Osteocyte (in vitro differentiated cells): Measurements from ENCODE around the gene UST. TPM values are rescaled to one million over a fixed set of nuclear protein-coding genes. Genes with fewer than 3 reads are reported as not detected.
A peak's percentile ranks its signal among the peaks of the same experiment; 100 is the strongest.

Experiments used
- DNase-seq: peaks from one replicate; pipeline ENCODE4 v3.0.0; 2021; ENCODE audit warnings: mixed read lengths; ENCODE audit not compliant: unreplicated experiment; ENCODE audit errors: extremely low spot score
- H3K27ac Mint-ChIP-seq: one replicate; pipeline ENCODE4 v1.8.0; 2021; ENCODE audit warnings: mild to moderate bottlenecking, mixed read lengths; ENCODE audit not compliant: unreplicated experiment
- H3K27me3 Mint-ChIP-seq: one replicate; pipeline ENCODE4 v1.8.0; 2021; ENCODE audit warnings: mixed read lengths; ENCODE audit not compliant: unreplicated experiment
- H3K36me3 Mint-ChIP-seq: one replicate; pipeline ENCODE4 v1.8.0; 2021; ENCODE audit warnings: mixed read lengths; ENCODE audit not compliant: unreplicated experiment
- H3K4me1 Mint-ChIP-seq: one replicate; pipeline ENCODE4 v1.8.0; 2021; ENCODE audit warnings: mixed read lengths; ENCODE audit not compliant: unreplicated experiment
- H3K4me3 Mint-ChIP-seq: one replicate; pipeline ENCODE4 v1.8.0; 2021; ENCODE audit warnings: mild to moderate bottlenecking, moderate library complexity, mixed read lengths; ENCODE audit not compliant: unreplicated experiment
- H3K9me3 Mint-ChIP-seq: one replicate; pipeline ENCODE4 v1.8.0; 2021; ENCODE audit warnings: mixed read lengths; ENCODE audit not compliant: unreplicated experiment
- total RNA-seq: library from RNA; stranded (reverse); gene quantifications from 2 replicates; pipeline ENCODE4 v1.2.1, GENCODE V29; 2021
- TF ChIP-seq, protein P1 (sequence below): fragments of 200-600 bp; sonication (generic); IDR thresholded peaks from 2 replicates; pipeline ENCODE4 v1.5.0; 2021; ENCODE audit warnings: antibody characterized with exemption, mild to moderate bottlenecking, moderate library complexity

UST gene
- total RNA-seq, 1 donor from 2014 or later = 15.7 TPM

DNA sequence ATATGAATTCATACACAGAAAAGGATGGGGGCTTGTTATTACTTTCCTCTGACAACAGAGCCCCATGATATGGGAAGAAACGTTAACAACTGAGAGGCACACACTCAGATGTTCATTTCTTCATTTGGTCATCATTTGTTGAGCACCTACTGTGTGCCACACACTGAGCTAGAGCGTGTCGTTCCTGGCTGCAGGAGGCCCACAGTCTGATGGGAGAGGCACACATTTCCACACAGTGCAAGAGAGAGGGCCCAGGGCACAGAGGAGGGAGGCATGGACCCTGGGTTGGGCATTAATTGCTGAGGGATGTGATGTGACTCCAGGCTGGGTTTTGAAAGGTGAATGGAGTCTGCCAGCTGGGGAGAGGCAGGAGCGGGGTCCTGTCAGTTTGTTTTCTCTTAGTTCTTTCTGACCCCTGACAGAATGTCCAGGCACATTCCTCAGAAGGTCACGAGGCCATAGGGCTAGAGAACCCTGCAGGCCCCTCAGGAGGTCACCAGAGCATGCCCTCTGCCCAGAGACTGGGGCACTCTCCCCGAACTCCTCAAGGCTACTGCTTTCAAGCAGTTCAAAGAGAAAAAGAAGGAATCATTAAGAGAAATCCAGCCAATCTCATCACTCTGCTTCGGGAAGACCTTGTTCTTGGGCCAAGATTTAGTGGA lies 216.2 kb downstream of the UST start:
- Mint-ChIP-seq H3K27me3 (no peaks in the 10 kb centered on the region), H3K36me3 (peaks cover 1% of the 10 kb centered on the region), H3K9me3 (no peaks in the 10 kb centered on the region), H3K4me1 (peaks cover 15% of the 10 kb centered on the region), H3K4me3 (no peak overlapping the region), H3K27ac (no peak overlapping the region)
- no peak for DNase-seq
- TF ChIP-seq, protein P1, sequence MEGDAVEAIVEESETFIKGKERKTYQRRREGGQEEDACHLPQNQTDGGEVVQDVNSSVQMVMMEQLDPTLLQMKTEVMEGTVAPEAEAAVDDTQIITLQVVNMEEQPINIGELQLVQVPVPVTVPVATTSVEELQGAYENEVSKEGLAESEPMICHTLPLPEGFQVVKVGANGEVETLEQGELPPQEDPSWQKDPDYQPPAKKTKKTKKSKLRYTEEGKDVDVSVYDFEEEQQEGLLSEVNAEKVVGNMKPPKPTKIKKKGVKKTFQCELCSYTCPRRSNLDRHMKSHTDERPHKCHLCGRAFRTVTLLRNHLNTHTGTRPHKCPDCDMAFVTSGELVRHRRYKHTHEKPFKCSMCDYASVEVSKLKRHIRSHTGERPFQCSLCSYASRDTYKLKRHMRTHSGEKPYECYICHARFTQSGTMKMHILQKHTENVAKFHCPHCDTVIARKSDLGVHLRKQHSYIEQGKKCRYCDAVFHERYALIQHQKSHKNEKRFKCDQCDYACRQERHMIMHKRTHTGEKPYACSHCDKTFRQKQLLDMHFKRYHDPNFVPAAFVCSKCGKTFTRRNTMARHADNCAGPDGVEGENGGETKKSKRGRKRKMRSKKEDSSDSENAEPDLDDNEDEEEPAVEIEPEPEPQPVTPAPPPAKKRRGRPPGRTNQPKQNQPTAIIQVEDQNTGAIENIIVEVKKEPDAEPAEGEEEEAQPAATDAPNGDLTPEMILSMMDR = no peak

DNA sequence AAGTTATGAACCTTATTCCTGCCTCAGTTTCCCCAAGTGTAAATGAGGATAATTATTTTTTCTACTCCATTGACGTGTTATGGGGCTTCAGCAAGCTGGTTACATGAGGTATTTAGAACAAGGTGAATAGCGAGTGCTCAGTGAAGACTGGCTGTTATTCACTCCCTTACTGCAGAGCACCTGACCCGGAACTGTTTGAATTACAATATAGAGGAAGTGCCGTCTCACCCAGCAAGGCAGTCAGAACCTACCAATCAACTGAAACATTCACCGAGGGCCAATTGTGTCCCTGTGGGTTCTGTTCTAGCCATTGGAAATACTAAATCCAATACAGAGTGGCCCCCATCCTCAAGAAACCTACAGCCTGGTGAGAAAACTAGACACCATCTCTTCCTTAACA lies 216.9 kb downstream of the UST start:
- no peak for DNase-seq
- H3K36me3 Mint-ChIP-seq = peaks cover 1% of the 10 kb centered on the region
- TF ChIP-seq, protein P1 = no peak
- peaks cover 23% of the 10 kb centered on the region for H3K4me1 Mint-ChIP-seq
- no peak overlapping the region for H3K4me3 Mint-ChIP-seq
- H3K9me3 Mint-ChIP-seq = no peaks in the 10 kb centered on the region
- H3K27me3 Mint-ChIP-seq = no peaks in the 10 kb centered on the region
- no peak overlapping the region for H3K27ac Mint-ChIP-seq

DNA sequence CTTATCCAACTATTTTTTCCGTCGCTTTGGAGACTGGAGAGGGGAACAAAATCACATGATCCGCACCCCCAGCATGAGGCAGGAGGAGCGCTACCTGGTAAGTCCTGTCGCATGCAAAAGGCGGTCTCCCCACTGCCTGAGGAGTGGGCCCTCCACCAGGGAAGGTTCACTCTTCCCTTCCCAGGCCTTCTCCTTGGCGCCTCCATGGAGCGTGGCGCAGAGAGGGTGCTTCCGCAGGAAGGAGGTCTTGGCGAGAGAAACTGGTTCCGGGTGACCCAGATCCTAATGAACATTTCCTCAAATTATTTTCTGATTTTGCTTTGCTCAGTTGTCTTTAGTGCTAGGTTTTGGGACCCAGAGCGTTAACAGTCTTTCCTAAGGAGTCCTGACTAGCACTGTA lies 217.6 kb downstream of the UST start:
- peaks cover 1% of the 10 kb centered on the region for H3K36me3 Mint-ChIP-seq
- no peaks in the 10 kb centered on the region for H3K27me3 Mint-ChIP-seq
- H3K27ac Mint-ChIP-seq = no peak overlapping the region
- DNase-seq = no peak
- TF ChIP-seq, protein P1 = no peak
- no peak overlapping the region for H3K4me3 Mint-ChIP-seq
- no peaks in the 10 kb centered on the region for H3K9me3 Mint-ChIP-seq
- H3K4me1 Mint-ChIP-seq = peaks cover 28% of the 10 kb centered on the region

DNA sequence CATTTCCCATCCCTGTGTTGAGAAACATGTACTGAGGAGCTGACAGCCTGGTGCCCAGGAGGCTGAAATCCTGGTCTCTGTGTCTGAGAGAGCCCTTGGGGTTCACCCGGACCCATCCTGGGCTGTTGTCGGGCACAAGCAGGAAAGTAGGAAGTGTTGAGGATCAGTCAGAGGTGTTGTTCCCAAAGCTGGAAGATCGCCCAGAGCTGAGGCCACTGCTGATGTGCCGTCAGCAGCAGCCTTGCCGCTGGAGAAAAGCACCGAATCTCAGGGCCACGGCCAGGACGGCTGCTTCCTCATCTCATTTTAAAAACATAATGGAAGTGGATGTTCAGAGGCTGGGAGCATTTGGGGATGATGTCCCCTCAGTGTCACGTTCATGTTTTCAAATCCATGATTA lies 218.5 kb downstream of the UST start:
- no peak overlapping the region for H3K27ac Mint-ChIP-seq
- no peaks in the 10 kb centered on the region for H3K9me3 Mint-ChIP-seq
- no peak for DNase-seq
- H3K36me3 Mint-ChIP-seq = peaks cover 1% of the 10 kb centered on the region
- H3K27me3 Mint-ChIP-seq = no peaks in the 10 kb centered on the region
- H3K4me3 Mint-ChIP-seq = no peak overlapping the region
- H3K4me1 Mint-ChIP-seq = peaks cover 34% of the 10 kb centered on the region
- TF ChIP-seq, protein P1 = no peak

DNA sequence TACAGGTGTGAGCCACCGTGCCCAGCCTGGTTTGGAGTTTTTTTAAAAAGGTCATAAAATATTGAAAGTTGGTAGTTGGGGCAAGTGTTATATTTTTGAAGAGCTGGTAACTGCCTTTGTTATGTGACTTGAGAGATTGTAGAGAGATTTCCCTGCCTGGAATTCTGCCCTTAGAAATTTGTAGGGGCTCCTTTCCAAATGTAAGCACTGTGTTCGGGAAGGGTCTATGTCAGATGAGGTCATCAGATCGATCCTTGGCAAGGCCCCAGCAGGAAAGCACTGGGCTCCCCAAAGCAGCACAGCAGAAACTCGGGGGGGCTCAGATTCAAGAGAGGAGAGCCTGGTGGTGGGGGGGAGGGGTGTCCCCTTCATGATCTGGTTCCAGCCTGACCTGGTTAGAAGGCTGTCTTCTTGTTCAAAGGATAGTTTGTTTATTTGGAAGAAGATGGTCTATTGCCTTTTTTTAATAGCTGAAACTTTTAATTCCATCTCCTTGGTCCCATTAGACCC lies 220.2 kb downstream of the UST start:
- Mint-ChIP-seq H3K27me3 (peaks cover 4% of the 10 kb centered on the region), H3K36me3 (peaks cover 1% of the 10 kb centered on the region), H3K4me3 (no peak overlapping the region), H3K9me3 (no peaks in the 10 kb centered on the region), H3K4me1 (peaks cover 48% of the 10 kb centered on the region), H3K27ac (peak overlapping the region; percentile 47)
- no peak for DNase-seq
- TF ChIP-seq, protein P1 = no peak
